HG03196 (cell line): ENCODE results near the gene CDKN3.
"Not testable (repeated sequence)": the region's sequence is repeated elsewhere in the genome, so short reads cannot be mapped to it uniquely, and the experiment has no call there.

Source experiments
- ATAC-seq: cut with Tn5 transposase; IDR thresholded peaks from one replicate; pipeline ENCODE4 v1.9.1; 2021; ENCODE audit not compliant: unreplicated experiment

CDKN3 gene

GRCh38 chr14:54369343-54369742 lies 27.5 kb upstream of the CDKN3 start:
- no peak for ATAC-seq

- ATAC-seq: no peak
Observed at GRCh38 chr14:54370323-54371198, 26.2 kb upstream of the CDKN3 start.

GRCh38 chr14:54374117-54374884 lies 22.5 kb upstream of the CDKN3 start:
- ATAC-seq: no peak

- no peak for ATAC-seq
Observed at GRCh38 chr14:54377501-54377900, 19.3 kb upstream of the CDKN3 start.

- not testable (repeated sequence) for ATAC-seq
Observed at GRCh38 chr14:54378893-54379292, 17.9 kb upstream of the CDKN3 start.

GRCh38 chr14:54380558-54380957 lies 16.2 kb upstream of the CDKN3 start:
- not testable (repeated sequence) for ATAC-seq

GRCh38 chr14:54381821-54382220 lies 15.0 kb upstream of the CDKN3 start:
- no peak for ATAC-seq

- no peak for ATAC-seq
Observed at GRCh38 chr14:54383835-54384234, 13.0 kb upstream of the CDKN3 start.

- ATAC-seq: no peak
Observed at GRCh38 chr14:54385556-54385955, 11.3 kb upstream of the CDKN3 start.

- ATAC-seq: no peak
Observed at GRCh38 chr14:54387328-54387727, 9.5 kb upstream of the CDKN3 start.

GRCh38 chr14:54392131-54392859 lies 4.5 kb upstream of the CDKN3 start:
- no peak for ATAC-seq

GRCh38 chr14:54392986-54393884 lies 3.6 kb upstream of the CDKN3 start:
- not testable (repeated sequence) for ATAC-seq

- ATAC-seq: no peak
Observed at GRCh38 chr14:54394596-54394995, 2.2 kb upstream of the CDKN3 start.

GRCh38 chr14:54395284-54395683 lies 1.5 kb upstream of the CDKN3 start:
- ATAC-seq: no peak

- no peak for ATAC-seq
Observed at GRCh38 chr14:54395716-54396115, 1.1 kb upstream of the CDKN3 start.

GRCh38 chr14:54396183-54396492 lies 669 bp upstream of the CDKN3 start:
- no peak for ATAC-seq

- ATAC-seq: no peak
Observed at GRCh38 chr14:54399560-54399959, 2.8 kb downstream of the CDKN3 start.

GRCh38 chr14:54403401-54404005 lies 6.7 kb downstream of the CDKN3 start:
- ATAC-seq: not testable (repeated sequence)

- ATAC-seq: no peak
Observed at GRCh38 chr14:54410215-54410614, 13.4 kb downstream of the CDKN3 start.

GRCh38 chr14:54411371-54411770 lies 14.6 kb downstream of the CDKN3 start:
- no peak for ATAC-seq
